GM21529 (cell line): Measurements from ENCODE around the gene TMEM163.
"Not testable (repeated sequence)": the region's sequence is repeated elsewhere in the genome, so short reads cannot be mapped to it uniquely, and the experiment has no call there.

Experiments
- ATAC-seq: cut with Tn5 transposase; IDR thresholded peaks from one replicate; pipeline ENCODE4 v1.9.1; 2021; ENCODE audit not compliant: unreplicated experiment

The TMEM163 gene

GRCh38 chr2:134623796-134624195 lies 95.0 kb downstream of the TMEM163 start:
- ATAC-seq = peak; percentile 89

DNA sequence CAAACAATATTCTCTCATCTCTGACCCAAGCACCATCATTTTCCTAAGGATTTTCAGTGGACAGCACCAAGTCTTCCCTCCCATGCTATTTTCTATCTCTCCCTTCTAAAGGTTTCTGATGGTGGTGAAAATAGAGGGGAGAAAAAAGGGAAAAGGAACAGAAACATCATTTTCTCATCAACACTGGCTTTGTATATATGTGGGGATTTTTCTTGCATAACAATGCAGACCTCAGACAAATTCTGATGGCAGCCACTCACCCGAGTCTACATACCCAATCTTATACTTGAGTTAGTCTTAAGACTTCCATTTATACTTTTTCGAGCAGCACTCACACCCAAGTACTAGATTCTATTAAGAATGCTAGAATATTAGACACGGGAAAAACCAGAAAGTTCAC lies 95.8 kb downstream of the TMEM163 start:
- ATAC-seq = no peak

- ATAC-seq = no peak
Measured at GRCh38 chr2:134621939-134622705, 96.7 kb downstream of the TMEM163 start.

DNA sequence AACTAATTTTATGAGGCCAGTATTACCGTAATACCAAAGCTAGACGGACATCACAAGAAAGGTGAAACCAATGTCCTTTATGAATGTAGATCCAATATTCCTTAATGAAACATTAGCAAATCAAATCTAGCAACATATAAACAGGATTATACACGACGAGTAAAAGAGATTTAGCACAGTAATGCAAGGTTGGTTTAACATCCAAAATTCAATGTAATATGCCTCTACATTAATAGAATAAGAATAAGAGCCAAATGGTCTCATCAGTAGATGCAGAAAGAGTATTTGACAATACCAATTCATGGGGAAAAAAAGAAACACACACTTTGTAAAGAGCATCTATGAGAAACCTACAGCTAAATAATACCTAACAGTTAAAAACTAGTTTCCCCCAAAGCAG lies 99.5 kb downstream of the TMEM163 start:
- no peak for ATAC-seq

GRCh38 chr2:134615480-134615879 lies 103.3 kb downstream of the TMEM163 start:
- not testable (repeated sequence) for ATAC-seq

GRCh38 chr2:134611316-134611715 lies 107.5 kb downstream of the TMEM163 start:
- no peak for ATAC-seq

- no peak for ATAC-seq
Measured at GRCh38 chr2:134610871-134611270, 107.9 kb downstream of the TMEM163 start.

GRCh38 chr2:134609924-134610513 lies 108.8 kb downstream of the TMEM163 start:
- ATAC-seq = no peak

- ATAC-seq = no peak
Measured at GRCh38 chr2:134603966-134604365, 114.8 kb downstream of the TMEM163 start.

GRCh38 chr2:134602666-134603065 lies 116.1 kb downstream of the TMEM163 start:
- no peak for ATAC-seq

- ATAC-seq = no peak
Measured at GRCh38 chr2:134601264-134601663, 117.5 kb downstream of the TMEM163 start.

GRCh38 chr2:134600208-134600607 lies 118.6 kb downstream of the TMEM163 start:
- ATAC-seq = no peak

- ATAC-seq = no peak
Measured at GRCh38 chr2:134599236-134599635, 119.6 kb downstream of the TMEM163 start.

- no peak for ATAC-seq
Measured at GRCh38 chr2:134594399-134594798, 124.4 kb downstream of the TMEM163 start.

- ATAC-seq = no peak
Measured at GRCh38 chr2:134593519-134593918, 125.3 kb downstream of the TMEM163 start.

GRCh38 chr2:134592377-134592776 lies 126.4 kb downstream of the TMEM163 start:
- no peak for ATAC-seq

DNA sequence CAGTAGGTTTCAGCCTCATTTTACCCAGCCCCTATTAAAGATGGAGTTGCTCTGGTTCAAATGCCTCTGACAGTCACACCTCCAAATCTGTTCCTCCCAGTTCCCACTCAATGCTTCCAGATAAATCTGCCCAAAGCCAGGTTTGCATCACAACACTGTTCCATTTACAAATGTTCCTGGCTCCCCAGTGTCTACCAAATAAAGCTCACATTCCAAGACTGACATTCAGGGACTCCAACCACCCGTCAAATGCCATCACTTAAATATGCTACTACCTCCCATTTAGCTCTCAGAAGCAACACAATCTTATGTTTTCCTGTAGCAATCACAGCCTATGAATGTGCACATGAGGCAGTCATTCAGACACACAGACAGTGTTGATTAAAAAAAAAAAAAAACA lies 127.3 kb downstream of the TMEM163 start:
- no peak for ATAC-seq

- ATAC-seq = no peak
Measured at GRCh38 chr2:134590679-134591078, 128.1 kb downstream of the TMEM163 start.

- ATAC-seq = not testable (repeated sequence)
Measured at GRCh38 chr2:134589171-134590083, 129.4 kb downstream of the TMEM163 start.

DNA sequence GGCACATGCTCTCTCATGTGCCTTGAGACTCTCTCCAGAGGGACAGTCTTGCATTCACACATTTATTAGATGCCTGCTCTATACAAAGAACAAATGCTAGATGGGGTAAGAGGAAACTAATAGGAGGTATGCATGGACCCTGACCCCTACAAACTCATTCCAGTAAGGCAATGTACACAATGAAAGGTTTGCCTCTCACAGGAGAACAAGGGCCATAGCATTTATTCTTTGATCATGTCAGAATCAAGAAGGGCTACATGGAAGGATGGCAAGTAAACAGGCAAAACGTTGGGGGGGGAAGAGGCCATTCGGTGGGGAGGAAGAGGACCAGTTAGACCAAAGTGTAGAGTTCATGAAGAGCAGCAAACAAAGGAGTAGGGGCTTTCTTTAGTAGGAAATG lies 130.2 kb downstream of the TMEM163 start:
- ATAC-seq = no peak

DNA sequence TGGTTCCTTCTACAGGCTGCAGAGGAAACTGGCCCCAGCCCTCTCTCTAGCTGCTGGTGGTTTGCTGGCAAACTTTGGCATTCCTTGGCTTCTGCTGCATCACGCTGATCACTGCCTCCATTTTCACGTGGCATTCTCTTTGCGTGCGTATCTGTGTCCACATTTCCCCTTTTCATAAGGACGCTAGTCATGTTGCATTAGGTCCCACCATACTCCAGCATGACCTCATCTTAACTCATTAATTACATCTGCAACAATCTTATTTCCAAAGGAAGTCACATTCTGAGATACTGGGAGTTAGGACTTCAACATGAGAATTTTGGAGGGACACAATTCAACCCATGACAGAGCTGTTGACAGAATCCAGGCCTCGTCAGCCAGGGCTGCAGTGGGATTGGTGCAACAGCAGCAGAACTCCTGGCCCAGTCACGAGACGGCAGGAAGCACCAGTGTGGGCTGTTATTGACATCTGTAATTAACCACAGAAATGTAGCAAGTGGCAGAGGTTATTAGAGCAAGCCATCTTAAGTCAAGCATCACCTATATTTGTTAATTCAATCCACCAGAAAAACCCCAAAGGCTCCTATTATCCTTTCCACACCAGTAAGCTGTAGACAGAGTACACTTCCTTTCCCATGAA lies 132.4 kb downstream of the TMEM163 start:
- ATAC-seq = no peak
